Vagina (tissue), 2 donors: ENCODE measurements around the gene PTPRK.

Source experiments
- CTCF ChIP-seq, 3 experiments: fragments of 450-650 bp in 2 of 3; fragments of 200-600 bp in 1 of 3; sonication (generic) in 1 of 3; IDR thresholded peaks; one replicate each; pipeline ENCODE4 v1.5.1; 2017 to 2019; ENCODE audit warnings: antibody characterized with exemption in 3 of 3, mild to moderate bottlenecking in 2 of 3, moderate library complexity in 2 of 3
- POLR2AphosphoS5 ChIP-seq, 2 donors: sonication (generic); formaldehyde crosslinking; IDR thresholded peaks; one replicate each; pipeline ENCODE4 v1.9.0; 2017; ENCODE audit warnings: antibody characterized with exemption in 2 of 2, mild to moderate bottlenecking in 2 of 2, low read depth in 1 of 2; ENCODE audit not compliant: insufficient read depth in 1 of 2

DNA sequence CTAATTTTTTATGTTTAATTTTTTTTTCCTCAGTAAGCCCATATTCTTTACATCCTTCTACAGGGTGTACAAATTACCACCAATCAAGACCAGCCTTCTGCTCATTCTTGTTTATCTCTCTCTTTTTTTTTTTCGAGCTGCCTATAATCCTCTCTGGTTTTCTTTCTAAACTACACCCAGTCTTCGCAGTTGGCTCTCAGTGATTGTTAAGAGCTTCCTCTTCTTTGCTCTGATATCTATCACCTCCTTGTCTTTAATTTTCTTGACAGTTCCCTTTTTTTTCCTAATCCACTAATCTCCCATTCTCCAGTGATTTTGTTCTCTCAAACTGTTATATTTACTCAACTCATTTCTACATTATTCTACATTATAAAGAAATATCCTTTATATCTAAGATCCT is 38.5 kb upstream of the PTPRK start:
- no peak for TF ChIP-seq CTCF (IDR thresholded peaks at IDR 0.05)
- no peak for TF ChIP-seq POLR2AphosphoS5 (IDR thresholded peaks at IDR 0.05; ENCODE audit: insufficient read depth in 1 of 2, low read depth in 1 of 2)
